IPS DF 19.7 (cell line): ENCODE results near the gene NECTIN4.
"Not testable (repeated sequence)": the region's sequence is repeated elsewhere in the genome, so short reads cannot be mapped to it uniquely, and the experiment has no call there.

Experiments used
- DNase-seq: peaks from one replicate; pipeline ENCODE4 v3.0.0-alpha.2; 2013; ENCODE audit warnings: low read depth, low spot score

Gene NECTIN4

DNA sequence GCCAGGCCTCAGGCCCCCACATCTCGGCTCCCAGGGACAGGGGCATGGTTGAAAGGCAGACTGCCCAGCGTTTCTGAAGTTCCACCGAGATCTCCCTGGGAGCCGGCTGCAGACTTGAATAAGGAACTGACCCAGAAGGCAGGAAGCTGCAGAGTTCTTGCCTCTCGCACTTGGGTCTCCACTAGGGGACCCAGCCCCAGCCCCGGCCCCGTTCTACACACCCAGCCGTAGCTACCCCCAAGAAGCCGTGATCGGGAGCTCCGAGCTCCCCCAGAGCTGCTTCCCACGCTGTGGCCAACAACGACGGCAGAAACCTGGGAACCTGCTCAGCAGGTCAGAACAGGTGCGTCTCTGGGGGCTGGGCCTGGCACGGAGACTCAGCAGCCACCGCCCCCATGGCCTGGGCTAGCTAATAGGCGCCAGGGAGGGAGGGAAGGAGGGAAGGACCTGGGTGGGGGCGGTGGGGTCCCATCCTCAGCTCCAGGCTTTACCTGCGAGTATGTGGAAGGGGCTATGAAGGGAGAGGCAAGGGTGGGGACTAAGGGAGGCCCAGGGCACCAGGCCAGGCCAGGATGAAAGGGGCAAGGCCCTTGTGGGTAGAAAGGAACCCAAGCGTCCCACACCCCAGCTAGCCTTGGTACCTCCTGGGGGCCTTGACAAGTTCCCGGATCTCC, at the start of gene NECTIN4:
NECTIN4 (minus strand) TSS at position 308 of the 674 bp plus-strand sequence; CDS start at position 46, 262 bp downstream.
- no peak for DNase-seq

DNA sequence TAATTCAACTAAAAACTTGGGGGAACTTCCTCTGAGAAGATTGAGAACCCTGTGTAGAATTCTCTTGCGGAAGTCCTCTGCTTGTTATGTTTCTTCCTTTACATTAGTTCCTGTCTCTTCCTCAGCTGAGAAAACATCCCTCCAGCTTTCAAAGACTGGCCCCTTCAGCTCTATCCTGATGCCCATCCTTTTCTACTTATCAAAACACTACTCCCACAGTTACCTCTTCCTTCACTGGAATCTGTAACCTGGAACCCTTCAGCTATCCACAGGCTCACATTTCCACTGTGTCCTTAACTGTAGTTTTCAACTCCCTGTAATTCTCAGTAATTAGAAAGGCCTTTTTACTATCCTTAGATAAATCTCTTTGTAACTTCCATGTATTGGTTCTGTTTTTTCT, 49.1 kb upstream of the NECTIN4 start:
- no peak for DNase-seq

DNA sequence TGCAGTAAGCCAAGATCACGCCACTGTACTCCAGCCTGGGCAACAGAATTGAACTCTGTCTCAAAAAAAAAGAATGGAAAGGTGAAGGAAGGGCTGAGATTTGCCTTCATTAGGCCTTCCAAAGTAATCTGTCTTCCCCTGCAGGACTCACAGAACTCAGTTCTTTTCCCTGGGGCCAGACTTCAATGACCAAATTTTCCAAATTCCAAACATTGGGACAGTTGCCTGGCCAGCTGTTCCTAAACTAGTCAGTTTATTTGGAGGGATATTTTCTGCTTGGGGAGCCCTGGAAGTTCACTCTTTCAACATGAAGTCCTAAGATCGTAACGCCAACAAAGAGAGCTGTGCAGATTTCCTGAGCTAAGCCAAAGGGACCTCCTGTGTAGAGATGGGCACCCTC, 48.5 kb upstream of the NECTIN4 start:
- no peak for DNase-seq

DNA sequence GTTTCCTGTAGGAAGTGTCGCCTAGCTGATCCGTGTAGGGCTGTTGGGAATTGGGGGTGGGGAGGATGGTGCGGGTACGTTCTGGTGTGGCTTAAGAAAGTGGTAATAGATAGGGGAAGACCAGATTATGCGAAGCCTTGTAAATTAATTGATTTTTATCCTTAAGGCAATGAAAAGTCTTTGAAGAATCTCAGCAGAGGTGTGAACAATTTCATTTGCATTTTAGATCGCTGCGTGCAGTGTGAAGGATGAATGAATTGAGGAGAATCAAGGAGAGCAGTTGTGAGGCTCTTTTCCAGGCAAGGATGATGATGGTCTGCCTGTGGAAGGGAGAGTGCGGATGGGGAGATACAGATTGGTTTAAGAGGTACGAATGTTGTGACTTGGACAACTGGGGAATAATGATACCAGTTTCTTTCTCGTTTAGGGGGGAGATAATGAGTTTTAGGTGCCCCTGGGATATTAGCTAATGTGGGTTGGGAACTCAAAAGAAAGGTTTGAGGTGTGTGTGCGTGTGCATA, 43.9 kb upstream of the NECTIN4 start:
- DNase-seq = no peak

DNA sequence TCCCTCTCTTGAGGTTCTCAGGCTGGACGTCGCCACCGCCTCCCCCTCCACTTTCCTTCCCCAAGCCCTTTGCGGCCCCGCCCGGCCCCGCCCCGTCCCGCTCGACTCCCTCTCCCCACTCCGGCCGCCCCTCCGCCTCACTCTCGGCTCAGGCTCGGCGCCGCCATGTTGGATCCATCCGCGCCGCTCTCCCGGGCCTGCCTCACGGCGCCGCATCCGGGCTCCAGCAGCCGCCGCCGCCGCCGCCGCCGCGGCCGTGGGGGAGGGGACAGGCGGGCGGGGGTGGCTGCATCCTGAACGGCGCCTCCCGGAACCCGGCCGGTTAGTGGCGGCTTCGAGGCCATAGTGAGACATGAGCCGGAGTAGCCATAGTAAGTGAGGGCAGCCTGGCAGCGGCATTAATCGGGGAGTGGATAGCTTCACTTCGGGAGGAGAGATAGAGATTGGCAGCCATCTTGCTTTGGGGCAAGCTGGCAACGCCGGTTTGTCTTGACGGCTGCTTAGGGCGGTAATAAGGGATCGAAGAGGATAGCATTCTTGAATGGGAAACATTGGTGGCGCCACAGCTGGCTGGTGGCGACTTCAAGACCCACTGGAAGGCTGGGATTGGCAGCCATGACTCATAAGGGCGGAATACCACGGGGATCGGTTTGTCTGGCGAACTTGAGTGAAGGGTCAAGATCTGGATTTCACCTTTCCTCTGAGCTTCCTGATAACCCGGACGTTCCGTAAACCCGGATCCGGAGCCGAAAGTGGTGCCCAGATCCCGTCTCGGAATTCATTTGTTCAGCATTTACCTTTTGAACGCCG, 43.3 kb upstream of the NECTIN4 start, which contains the start of gene DEDD:
DEDD (minus strand) TSS at position 258 of the 810 bp plus-strand sequence. CDS start 8,205 bp downstream, outside the sequence.
- DNase-seq = peak; percentile 96

DNA sequence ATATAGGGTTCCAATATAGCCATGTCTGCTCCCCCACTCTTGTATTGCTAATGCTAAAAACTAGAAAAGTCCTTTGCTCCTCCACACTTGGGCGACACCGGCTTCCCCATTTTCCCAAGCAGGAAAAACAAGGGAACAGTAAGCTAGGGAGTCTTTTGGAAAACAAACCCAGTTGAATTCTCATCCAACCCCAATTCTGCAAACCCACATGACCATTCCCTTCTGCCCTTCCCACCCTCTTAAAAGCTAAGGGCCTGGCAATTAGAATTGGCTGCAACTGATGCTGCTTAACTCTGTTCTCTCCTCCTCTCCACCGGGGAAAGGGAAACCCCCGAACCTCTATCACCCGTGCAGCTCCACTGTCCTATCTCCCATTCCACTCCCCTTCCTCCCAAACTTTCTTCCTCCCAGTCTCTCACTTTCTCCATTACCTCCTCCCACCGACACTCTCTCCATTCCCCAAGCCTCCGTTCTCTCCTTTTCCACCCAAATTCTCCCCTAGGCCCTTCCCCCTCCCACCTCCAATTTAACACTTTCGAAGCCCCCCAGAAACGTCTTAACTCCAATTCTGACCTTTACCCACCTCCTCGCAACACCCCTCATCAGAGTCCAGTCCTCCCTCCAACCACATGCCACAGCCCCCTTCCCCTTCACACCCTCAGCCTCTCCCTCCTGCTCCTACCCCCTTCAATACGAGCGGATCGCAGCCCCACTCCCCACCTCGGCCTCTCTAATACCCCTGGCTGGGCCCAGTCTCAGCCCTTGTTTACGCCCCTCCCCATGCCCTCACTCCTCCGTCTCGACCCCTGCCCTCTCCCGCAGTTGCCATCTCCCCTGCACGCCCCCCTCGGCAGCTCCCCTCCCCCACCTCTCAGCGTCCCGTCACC, 42.4 kb upstream of the NECTIN4 start:
- no peak for DNase-seq

DNA sequence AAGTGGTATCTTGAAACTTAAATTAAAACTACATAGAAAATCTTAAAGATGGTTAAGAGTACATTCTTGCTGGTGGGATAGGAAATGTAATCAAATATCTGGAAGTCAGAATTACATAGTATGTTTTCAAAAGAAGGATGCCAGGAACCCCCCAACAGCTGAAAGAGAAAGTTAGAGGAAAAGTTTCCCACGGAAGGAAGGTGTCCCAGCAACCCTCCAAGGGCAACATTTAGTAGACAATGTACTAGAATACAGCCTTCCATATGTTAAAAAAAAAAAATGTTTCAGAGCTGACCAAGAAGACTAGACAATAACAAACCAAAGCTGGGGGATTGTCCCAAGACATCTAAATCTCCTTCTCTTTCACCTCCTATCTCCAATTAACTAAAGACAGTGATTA, 40.9 kb upstream of the NECTIN4 start:
- DNase-seq = no peak

DNA sequence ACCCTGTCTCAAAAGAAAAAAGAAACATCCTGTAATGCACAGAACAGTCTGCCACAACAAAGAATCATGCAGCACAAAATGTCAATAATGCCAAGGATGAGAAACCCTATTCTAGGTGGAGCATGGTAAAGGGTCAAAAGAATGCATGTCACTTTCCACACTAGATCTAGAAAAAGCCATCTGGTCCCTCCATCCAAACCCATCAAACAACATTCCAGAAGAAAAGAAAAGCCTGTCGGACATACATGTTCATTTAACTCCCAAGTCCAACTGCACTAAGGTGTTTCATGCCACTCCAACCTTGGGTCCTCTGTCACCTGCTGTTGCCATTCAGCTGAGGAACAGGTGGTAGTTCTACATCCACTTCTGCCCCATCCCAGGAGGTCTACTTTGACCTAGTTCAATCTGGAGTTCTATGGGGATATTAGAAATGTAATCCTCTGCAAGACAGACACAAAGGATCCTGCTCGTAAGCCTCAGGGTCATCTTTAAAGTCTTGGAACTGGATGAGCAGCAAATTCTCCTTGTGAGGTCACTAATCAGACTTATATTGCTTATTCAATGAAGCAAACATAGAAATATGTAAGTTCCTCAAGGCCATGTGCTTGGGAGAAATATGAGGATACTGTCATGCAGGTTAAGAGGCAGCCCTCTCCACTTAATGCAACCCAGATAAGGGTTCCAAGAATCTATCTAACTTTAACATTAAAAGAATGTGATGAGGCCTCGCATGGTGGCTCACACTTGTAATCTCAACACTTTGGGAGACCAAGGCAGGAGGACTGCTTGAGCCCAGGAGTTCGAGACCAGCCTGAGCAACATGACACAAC, 39.4 kb upstream of the NECTIN4 start:
- no peak for DNase-seq

DNA sequence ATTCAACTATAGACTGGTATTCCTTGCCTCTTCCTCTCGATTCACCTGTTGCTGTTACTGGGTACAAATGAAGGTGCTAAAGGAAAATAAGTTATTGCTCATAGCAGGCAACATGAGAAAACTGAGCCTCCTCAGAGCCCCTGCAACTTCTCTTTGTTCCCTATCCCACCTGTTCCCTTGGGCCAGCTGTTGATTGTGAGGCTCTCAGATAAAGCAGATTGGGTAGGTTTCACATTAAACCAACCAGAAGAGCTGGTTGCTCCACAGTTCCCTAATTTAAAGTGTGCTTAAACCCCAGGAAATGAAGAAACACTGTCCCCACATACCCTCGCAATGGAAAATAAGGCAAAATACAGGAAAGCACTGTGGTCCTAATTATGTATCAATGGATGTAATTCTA, 38.3 kb upstream of the NECTIN4 start:
- DNase-seq = no peak

DNA sequence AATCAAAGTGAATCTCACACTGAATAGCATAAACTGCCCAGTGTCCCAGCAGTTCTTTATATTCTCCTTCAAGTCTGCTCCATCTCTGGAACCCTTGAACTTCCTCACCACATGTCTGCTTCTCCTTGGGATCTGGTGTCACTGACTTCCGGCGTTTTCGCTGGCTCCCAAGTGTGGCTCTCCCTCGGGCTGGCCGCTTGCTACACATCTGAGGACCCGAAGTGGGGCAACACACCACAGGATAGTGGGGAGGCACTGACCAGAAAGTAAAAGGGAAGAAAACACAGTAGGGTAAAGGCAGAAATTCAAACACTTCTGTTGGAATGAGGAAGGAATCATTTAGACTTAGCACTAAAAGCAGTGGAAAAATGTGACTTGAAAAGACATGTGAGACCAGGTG, 33.6 kb upstream of the NECTIN4 start:
- DNase-seq = no peak

DNA sequence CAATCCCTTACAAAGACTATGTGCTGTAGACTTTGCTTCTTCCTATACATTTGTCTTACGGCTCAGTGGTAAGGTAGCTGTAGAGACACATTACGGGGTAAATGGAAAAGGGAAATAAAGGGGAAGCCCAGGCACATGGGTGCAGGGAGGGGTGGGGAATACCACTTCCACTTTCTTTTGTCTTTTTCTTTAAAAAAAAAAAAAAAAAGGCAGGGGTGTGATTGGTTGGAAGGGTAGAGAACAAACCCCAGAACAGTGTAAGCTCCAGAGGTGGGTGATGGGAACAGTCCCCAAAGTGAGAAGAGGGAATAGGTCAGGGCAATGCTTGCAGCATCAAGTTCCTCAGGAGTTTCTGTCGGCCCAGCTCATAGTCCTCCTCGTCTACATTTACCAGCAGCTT, 32.5 kb upstream of the NECTIN4 start:
- DNase-seq = no peak

DNA sequence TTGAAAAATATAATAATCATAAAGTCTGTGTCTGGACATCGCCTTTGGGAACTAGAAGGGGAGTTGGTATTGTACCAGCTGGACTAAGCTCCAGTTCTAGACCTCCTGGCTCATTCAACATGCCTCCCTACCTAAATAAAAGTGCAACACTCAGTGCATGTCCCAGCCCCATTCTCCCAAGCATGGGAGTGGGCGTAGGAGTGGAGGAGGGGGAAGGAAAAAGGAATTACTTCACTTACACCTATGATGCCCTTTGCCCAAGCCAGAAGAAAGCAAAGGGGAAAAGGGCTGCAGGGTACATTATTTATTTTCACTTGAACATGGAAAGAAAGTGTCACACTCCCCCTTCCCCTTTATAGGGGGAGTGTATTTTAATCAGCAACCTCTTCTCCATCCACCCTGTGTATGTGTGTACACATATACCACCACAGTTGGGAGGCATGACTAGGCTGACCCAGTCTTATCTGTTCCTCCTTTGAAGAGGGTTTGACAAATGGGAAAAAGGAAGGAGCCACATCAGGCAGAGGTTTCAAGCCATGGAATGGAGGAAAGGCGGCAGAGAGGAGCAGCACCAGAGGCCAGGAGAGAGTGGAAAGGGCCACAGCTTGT, 31.8 kb upstream of the NECTIN4 start:
- no peak for DNase-seq

DNA sequence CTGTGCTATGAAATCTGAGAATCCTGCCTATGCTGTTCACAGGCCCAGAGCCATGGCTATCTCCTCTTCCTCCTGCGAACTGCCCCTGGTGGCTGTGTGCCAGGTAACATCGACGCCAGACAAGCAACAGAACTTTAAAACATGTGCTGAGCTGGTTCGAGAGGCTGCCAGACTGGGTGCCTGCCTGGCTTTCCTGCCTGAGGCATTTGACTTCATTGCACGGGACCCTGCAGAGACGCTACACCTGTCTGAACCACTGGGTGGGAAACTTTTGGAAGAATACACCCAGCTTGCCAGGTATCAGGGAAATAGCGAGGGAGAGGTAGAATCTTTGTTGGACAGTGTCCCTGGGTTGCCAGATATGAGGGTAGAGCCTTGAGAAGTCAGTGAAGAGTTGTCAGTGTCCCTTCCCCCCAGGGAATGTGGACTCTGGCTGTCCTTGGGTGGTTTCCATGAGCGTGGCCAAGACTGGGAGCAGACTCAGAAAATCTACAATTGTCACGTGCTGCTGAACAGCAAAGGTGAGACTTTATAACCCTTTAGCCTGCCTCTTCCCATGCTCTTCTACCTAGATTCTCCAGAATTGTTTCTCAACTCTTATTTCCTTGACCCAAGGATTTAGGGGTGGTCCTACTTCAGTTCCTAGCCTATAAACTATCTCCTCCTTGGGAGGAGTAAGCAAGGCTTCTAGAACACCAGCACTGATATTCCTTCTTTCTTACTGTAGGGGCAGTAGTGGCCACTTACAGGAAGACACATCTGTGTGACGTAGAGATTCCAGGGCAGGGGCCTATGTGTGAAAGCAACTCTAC, 29.9 kb upstream of the NECTIN4 start:
- no peak for DNase-seq

DNA sequence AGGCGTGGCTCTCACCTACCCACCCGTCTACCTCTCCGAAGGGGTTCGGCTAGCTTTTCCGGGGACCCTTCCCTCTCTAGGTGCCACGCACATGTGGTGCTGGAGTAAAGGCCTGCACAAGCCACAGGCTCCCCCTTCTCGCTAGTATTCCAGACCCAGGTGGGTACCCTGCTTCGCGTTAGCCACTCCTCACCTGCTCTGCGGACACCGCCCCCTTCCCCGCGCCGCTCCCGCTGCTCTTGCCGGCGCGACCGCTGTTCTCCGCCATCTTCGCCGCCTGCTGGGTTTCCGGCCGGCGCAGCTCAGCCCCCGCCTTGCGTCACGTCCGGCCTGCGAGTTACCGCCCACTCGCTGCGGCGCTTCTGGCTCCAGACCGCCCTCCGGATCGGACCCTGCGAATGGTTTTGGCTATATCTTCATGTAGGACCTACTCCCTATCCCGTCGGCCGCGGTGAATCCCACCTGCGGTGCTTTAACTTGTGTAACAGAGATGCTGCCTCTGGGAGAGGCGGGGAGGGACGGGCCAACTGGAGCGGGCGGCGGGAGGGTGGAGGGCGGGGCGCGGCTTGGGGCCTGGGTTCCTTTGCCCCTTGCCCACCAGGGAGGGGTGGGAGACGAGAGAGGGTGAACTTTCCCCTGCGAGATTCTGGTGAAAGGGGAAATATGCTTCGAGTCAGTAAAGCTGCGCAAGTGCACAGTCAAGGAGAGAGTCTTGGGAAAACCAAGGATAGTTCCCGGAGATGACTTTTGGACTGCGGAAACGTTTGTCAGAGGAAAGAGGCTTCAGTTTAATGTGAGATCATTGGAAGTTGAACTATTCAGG, 28.6 kb upstream of the NECTIN4 start, which contains the start of the genes NIT1 and PFDN2:
NIT1 (plus strand) TSS at position 347 of the 823 bp plus-strand sequence; CDS start at position 419, 72 bp downstream.
PFDN2 (minus strand) TSS at position 279 of the 823 bp plus-strand sequence; CDS start at position 268, 11 bp downstream.
- peak; percentile 69 for DNase-seq

DNA sequence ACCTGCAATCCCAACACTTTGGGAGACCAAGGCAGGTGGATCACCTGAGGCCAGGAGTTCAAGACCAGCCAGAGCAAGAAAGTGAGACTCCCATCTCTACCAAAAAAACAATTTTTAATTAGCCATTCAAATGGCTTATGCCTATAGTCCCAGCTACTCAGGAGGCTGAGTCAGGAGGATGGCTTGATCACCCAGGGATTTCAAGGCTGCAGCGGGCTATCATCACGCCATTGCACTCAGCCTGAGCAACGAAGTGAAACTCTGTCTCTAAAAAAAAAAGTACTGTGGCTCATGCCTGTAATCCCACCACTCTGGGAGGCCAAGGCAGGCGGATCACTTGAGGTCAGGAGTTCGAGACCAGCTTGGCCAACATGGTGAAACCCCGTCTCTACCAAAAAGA, 26.6 kb upstream of the NECTIN4 start:
- DNase-seq = not testable (repeated sequence)

DNA sequence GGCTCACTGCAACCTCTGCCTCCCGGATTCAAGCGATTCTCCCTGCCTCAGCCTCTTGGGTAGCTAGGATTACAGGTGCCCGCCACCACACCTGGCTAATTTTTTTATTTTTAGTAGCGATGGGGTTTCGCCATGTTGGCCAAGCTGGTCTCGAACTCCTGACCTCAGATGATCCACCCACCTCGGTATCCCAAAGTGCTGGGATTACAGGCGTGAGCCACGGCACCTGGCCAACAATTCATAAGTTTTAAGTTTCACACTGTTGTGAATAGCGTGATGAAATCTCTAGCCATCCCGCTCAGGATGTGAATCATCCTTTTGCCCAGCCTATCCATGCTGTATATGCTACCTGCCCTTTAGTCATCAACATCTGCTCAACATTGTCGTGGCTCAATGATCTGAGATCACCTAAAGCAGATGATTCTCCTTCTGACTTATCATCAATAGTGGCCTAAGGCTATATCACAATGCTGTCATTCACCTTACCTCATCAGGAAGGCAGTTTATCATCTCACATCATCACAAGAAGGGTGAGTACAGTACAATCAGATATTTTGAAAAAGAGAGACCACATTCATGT, 25.9 kb upstream of the NECTIN4 start:
- no peak for DNase-seq

DNA sequence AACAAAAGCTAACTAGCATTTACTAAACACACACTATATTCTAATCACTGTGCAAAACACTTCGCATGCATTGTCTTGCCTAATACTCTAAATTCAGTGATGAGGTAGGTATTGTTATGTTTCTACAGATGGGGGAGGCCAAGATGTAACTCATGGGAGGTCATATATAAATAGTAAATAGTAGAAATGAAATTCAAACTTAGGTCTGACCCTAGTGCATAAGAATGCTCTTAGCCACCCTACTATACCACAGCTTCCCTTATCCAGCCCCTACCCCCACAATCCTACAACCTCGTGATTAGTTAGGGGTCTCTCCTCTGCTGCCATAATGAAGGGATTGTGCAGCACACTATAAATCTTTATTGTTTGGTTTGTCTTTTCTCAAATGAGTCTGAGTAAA, 25.2 kb upstream of the NECTIN4 start:
- no peak for DNase-seq

DNA sequence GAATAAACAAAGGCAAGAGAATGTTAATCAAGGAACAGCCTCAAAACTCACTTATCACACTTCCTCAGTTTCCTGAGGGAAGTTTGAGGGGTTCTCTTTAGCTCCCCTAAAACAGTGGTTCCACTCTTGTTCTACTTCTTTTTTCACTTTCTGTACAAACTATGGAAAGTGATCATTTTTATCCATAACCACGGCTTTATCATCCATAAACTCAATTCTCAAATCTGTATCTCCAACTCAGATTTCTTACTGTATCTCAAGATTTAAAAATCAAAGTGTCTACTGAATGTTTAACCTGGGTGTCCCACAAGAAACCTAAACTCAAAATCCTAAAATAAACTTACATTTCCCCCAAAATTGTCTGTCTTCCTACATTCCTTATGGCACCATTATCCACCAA, 24.6 kb upstream of the NECTIN4 start:
- DNase-seq = no peak
